NOMO-1 treated with dmso at 0.1 percent for 144 hours (cell line): ENCODE data around the gene MRPL42.
"Not testable (repeated sequence)": the region's sequence is repeated elsewhere in the genome, so short reads cannot be mapped to it uniquely, and the experiment has no call there.

Experiments used
- DNase-seq: peaks from one replicate; lab custom pipeline; 2025; ENCODE audit not compliant: unreplicated experiment; lab: John Stamatoyannopoulos, UW

The MRPL42 gene

GRCh38 chr12:93497456-93497855 lies 30.1 kb downstream of the MRPL42 start:
- DNase-seq = no peak

- not testable (repeated sequence) for DNase-seq
Measured at GRCh38 chr12:93498813-93499212, 31.5 kb downstream of the MRPL42 start.

- DNase-seq = no peak
Measured at GRCh38 chr12:93500201-93500600, 32.9 kb downstream of the MRPL42 start.

- no peak for DNase-seq
Measured at GRCh38 chr12:93500667-93501066, 33.4 kb downstream of the MRPL42 start.

GRCh38 chr12:93502802-93503623 lies 35.7 kb downstream of the MRPL42 start:
- DNase-seq = no peak

- DNase-seq = no peak
Measured at GRCh38 chr12:93507165-93507564, 39.9 kb downstream of the MRPL42 start.

GRCh38 chr12:93509506-93509905 lies 42.2 kb downstream of the MRPL42 start:
- DNase-seq = no peak

- no peak for DNase-seq
Measured at GRCh38 chr12:93514853-93515252, 47.5 kb downstream of the MRPL42 start.

GRCh38 chr12:93518725-93519124 lies 51.4 kb downstream of the MRPL42 start:
- DNase-seq = no peak

- no peak for DNase-seq
Measured at GRCh38 chr12:93519859-93520258, 52.5 kb downstream of the MRPL42 start.

- DNase-seq = no peak
Measured at GRCh38 chr12:93520454-93520853, 53.1 kb downstream of the MRPL42 start.

GRCh38 chr12:93521225-93522080 lies 54.1 kb downstream of the MRPL42 start:
- DNase-seq = no peak

- no peak for DNase-seq
Measured at GRCh38 chr12:93524386-93525133, 57.2 kb downstream of the MRPL42 start.

GRCh38 chr12:93526786-93527428 lies 59.6 kb downstream of the MRPL42 start:
- no peak for DNase-seq

- DNase-seq = no peak
Measured at GRCh38 chr12:93530358-93530757, 63.0 kb downstream of the MRPL42 start.

- no peak for DNase-seq
Measured at GRCh38 chr12:93533310-93533709, 66.0 kb downstream of the MRPL42 start.

GRCh38 chr12:93536111-93536765 lies 68.9 kb downstream of the MRPL42 start:
- no peak for DNase-seq

GRCh38 chr12:93536766-93537488 lies 69.6 kb downstream of the MRPL42 start:
- no peak for DNase-seq

- DNase-seq = no peak
Measured at GRCh38 chr12:93537769-93538168, 70.5 kb downstream of the MRPL42 start.

GRCh38 chr12:93539821-93540220 lies 72.5 kb downstream of the MRPL42 start:
- no peak for DNase-seq
